CD4-positive, alpha-beta memory T cell (primary cell): ENCODE results near the gene ZNF17. TPM values are rescaled to one million over a fixed set of nuclear protein-coding genes. Genes with fewer than 3 reads are reported as not detected.
A peak's percentile ranks its signal among the peaks of the same experiment; 100 is the strongest.

Experiments
- CTCF ChIA-PET: fragments of 350-600 bp; sonication (Branson Sonifier 250); formaldehyde crosslinking; loops from one replicate; lab custom pipeline; 2021; ENCODE audit warnings: inconsistent platforms; ENCODE audit not compliant: partially characterized antibody; lab: Charles Lee
- POLR2A ChIA-PET: fragments of 350-600 bp; sonication (Branson Sonifier 250); formaldehyde crosslinking; loops from one replicate; lab custom pipeline; 2021; ENCODE audit not compliant: partially characterized antibody; lab: Charles Lee
- DNase-seq, 5 donors: peaks; one replicate each; pipeline versions ENCODE4 v3.0.0 to v3.0.0-alpha.2; 2020 to 2022; ENCODE audit warnings: mixed read lengths in 1 of 5
- H3K27ac ChIP-seq: one replicate; pipeline ENCODE4 v1.7.0; 2013; ENCODE audit warnings: low read depth, low read length
- H3K27me3 ChIP-seq: 2 replicates; pipeline ENCODE4 v1.7.0; 2013; ENCODE audit warnings: mild to moderate bottlenecking, low read length, moderate library complexity; ENCODE audit not compliant: insufficient read depth
- H3K36me3 ChIP-seq: 2 replicates; pipeline ENCODE4 v1.7.0; 2013; ENCODE audit warnings: mild to moderate bottlenecking, low read length, moderate library complexity; ENCODE audit not compliant: insufficient read depth
- H3K4me1 ChIP-seq: 2 replicates; pipeline ENCODE4 v1.7.0; 2013; ENCODE audit warnings: mild to moderate bottlenecking, low read length, moderate library complexity; ENCODE audit not compliant: insufficient read depth
- H3K4me3 ChIP-seq, 2 donors: one replicate each; pipeline ENCODE4 v1.7.0; 2013; ENCODE audit warnings: low read length in 2 of 2, mild to moderate bottlenecking in 1 of 2
- H3K9me3 ChIP-seq, 2 donors: one replicate each; pipeline ENCODE4 v1.7.0; 2013; ENCODE audit warnings: low read length in 2 of 2, control low read depth in 1 of 2; ENCODE audit not compliant: control insufficient read depth in 1 of 2
- H3K27ac Mint-ChIP-seq, 7 donors: one replicate each; pipeline ENCODE4 v1.8.0; 2020 to 2021; ENCODE audit warnings: mixed read lengths in 7 of 7, mild to moderate bottlenecking in 6 of 7, inconsistent platforms in 3 of 7, moderate library complexity in 3 of 7
- H3K27me3 Mint-ChIP-seq, 2 donors: one replicate each; pipeline ENCODE4 v1.8.0; 2020 to 2021; ENCODE audit warnings: mixed read lengths in 2 of 2
- H3K36me3 Mint-ChIP-seq, 2 donors: one replicate each; pipeline ENCODE4 v1.8.0; 2020 to 2021; ENCODE audit warnings: mixed read lengths in 2 of 2, inconsistent platforms in 1 of 2, mild to moderate bottlenecking in 1 of 2
- H3K4me1 Mint-ChIP-seq, 4 donors: one replicate each; pipeline ENCODE4 v1.8.0; 2020 to 2021; ENCODE audit warnings: mixed read lengths in 4 of 4, mild to moderate bottlenecking in 1 of 4
- H3K4me3 Mint-ChIP-seq, 8 donors: one replicate each; pipeline ENCODE4 v1.8.0; 2020 to 2021; ENCODE audit warnings: mixed read lengths in 8 of 8, mild to moderate bottlenecking in 7 of 8, moderate library complexity in 6 of 8, inconsistent platforms in 3 of 8
- H3K9me3 Mint-ChIP-seq, 8 donors: one replicate each; pipeline ENCODE4 v1.8.0; 2020 to 2021; ENCODE audit warnings: mixed read lengths in 8 of 8, mild to moderate bottlenecking in 5 of 8, inconsistent platforms in 3 of 8, moderate library complexity in 1 of 8
- intact Hi-C: fragments of 100-400 bp; cut with micrococcal nuclease; formaldehyde crosslinking; loops from one replicate; pipeline ENCODE4 v1.15.1; 2023
- polyA plus RNA-seq, 2 donors: library from polyadenylated mRNA; unstranded; fragments of 300-500 nt; fragmentation: Illumina TruSeq; gene quantifications; one replicate each; pipeline ENCODE4 v1.2.3, GENCODE V29; 2021
- total RNA-seq, 2 experiments: library from RNA; stranded (reverse); gene quantifications; one replicate each; pipeline ENCODE4 v1.2.3, GENCODE V29; 2021

The ZNF17 gene
- total RNA-seq, result 10 to 100 TPM; 28.3 to 29.9 TPM
- polyA plus RNA-seq, result 1 to 10 TPM; 3.6 to 9.5 TPM

- H3K27ac Mint-ChIP-seq, result peak within 1 kb of the TSS; percentile 79 to 95 (median 94)
- peaks cover 20% of the 10 kb centered on the region for H3K36me3 ChIP-seq
- H3K27ac ChIP-seq, result peak within 1 kb of the TSS; percentile 73
- peaks cover 16% of the 10 kb centered on the region for H3K4me1 ChIP-seq
- H3K9me3 ChIP-seq, result no peaks in the 10 kb centered on the region
- peaks cover 0 to 14% (median 12%) of the 10 kb centered on the region in 8 donors for H3K9me3 Mint-ChIP-seq
- H3K27me3 Mint-ChIP-seq, result no peaks in the 10 kb centered on the region
- peak; percentile 85 to 95 (median 90) for DNase-seq
- peak within 1 kb of the TSS; percentile 92 to 97 (median 96) for H3K4me3 Mint-ChIP-seq
- peak within 1 kb of the TSS; percentile 49 to 90 for H3K4me3 ChIP-seq
- POLR2A ChIA-PET, result interaction anchor here (0.7 to 2.0 kb wide), 3 partner anchors 22 to 1109 kb away, joined by 3 to 5 read pairs (median 5); partner anchors contain the start of genes ZBTB45, ZNF548 and ZNF749
- CTCF ChIA-PET, result no interaction called here
- H3K4me1 Mint-ChIP-seq, result peaks cover 23 to 42% (median 29%) of the 10 kb centered on the region in 4 donors
- peaks cover 34 to 37% of the 10 kb centered on the region in 2 donors for H3K36me3 Mint-ChIP-seq
- no peaks in the 10 kb centered on the region for H3K27me3 ChIP-seq
- intact Hi-C loops, result loop anchor here (1.0 kb wide), 11 partner anchors 22 to 744 kb away; partner anchors contain the start of genes TRAPPC2B, ZNF134, ZNF211 and ZNF329
These were observed at the start of gene ZNF17 for GRCh38 chr19:57410877-57411671. Gene ZNF17, plus strand, starts transcription at chr19:57411161. Its CDS starts 2,455 bp downstream, at chr19:57413616.

DNA sequence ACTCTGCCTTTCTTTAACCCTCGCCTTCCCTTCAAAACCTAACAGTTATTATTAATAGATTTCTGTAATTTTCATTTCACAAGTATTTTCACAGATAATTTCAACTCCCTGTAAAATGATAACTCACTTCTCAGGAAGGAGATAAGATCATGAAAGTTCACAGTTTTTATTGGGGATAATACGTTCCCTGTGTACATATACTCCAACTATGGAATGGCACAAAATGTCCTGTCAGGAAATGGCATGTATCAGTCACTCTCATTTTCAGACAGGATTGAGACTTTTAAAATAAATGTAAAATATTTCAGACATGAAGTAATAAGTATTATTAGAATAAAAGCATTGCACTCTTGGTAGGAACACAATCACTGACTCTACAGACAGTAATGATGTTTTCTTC is 48.5 kb upstream of the ZNF17 start:
- H3K4me1 Mint-ChIP-seq, result peaks cover 12 to 18% (median 16%) of the 10 kb centered on the region in 4 donors
- H3K27me3 Mint-ChIP-seq, result peaks cover 0 to 2% of the 10 kb centered on the region in 2 donors
- peaks cover 12% of the 10 kb centered on the region for H3K4me1 ChIP-seq
- peak overlapping the region; percentile 76 for H3K27ac ChIP-seq
- H3K4me3 ChIP-seq, result peak overlapping the region; percentile 51 to 70
- H3K27ac Mint-ChIP-seq, result peak overlapping the region; percentile 97 to 99 (median 99)
- H3K27me3 ChIP-seq, result no peaks in the 10 kb centered on the region
- ChIA-PET POLR2A (interaction anchor here (0.8 to 2.3 kb wide), 5 partner anchors 9 to 555 kb away, joined by 3 to 15 read pairs (median 7); partner anchors contain the start of genes ZNF304, ZNF548 and ZNF805), CTCF (interaction anchor here (1.3 kb wide), 1 partner anchor 44 kb away, joined by 3 read pairs; no protein-coding TSS in a partner anchor)
- H3K9me3 ChIP-seq, result peaks cover 0 to 22% of the 10 kb centered on the region in 2 donors
- peak overlapping the region in 5 of 8 donors; percentile 92 to 95 (median 93) for H3K4me3 Mint-ChIP-seq
- no peaks in the 10 kb centered on the region for H3K36me3 ChIP-seq
- H3K9me3 Mint-ChIP-seq, result peaks cover 0 to 75% (median 50%) of the 10 kb centered on the region in 8 donors
- DNase-seq, result no peak
- intact Hi-C loops, result loop anchor here (2.0 kb wide), 2 partner anchors 216 to 640 kb away; partner anchors contain the start of genes ZNF416 and ZNF606
- peaks cover 41 to 42% of the 10 kb centered on the region in 2 donors for H3K36me3 Mint-ChIP-seq

DNA sequence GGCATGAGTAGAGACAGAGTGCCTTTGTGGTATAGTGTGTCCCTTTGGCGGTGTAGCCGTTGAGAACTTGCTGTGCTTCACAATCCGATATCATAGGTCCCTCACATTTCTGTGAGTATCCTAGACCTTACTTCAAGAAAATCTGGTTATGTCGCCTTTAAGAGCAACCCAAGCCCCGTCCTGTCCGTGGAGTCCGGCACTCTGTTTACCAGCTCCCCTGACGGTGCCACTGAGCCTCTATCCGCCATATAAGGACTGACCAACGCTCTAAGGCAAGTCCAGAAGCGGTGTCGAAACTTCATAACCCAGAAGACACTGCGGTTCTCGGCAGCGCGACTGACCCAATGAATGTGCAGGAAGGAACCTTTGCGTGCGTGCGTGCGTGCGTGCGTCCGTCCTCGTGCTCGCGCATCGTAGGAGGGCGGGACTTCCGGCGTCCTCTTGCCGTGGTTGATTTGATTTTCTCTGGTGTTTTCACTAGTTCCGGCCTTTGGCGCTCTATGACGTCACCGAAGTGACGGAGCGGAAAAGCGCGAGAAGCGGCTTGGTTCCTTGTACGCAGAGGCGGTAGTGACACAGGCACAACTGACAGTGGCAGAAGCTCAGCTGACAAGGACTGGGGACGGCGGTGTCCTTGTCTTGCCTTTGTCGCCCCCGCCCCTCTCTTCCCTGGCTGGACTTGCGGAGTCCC is 47.8 kb upstream of the ZNF17 start, which contains the start of the genes TRAPPC2B and ZNF547:
Gene TRAPPC2B (plus strand): TSS at position 555 of the 691 bp plus-strand sequence. CDS start 1,283 bp downstream, outside the sequence.
Gene ZNF547 (plus strand): TSS at position 555 of the 691 bp plus-strand sequence. CDS start 5,005 bp downstream, outside the sequence.
- peaks cover 12 to 18% (median 16%) of the 10 kb centered on the region in 4 donors for H3K4me1 Mint-ChIP-seq
- H3K4me3 ChIP-seq, result peak within 1 kb of the TSS; percentile 51 to 70
- H3K9me3 ChIP-seq, result peaks cover 0 to 15% of the 10 kb centered on the region in 2 donors
- ChIA-PET POLR2A (interaction anchor here (0.8 to 2.3 kb wide), 7 partner anchors 9 to 554 kb away, joined by 3 to 15 read pairs (median 5); partner anchors contain the start of genes ZIK1, ZNF264, ZNF304 and ZNF548), CTCF (interaction anchor here (1.0 to 1.3 kb wide), 2 partner anchors 26 to 44 kb away, joined by 3 read pairs; partner anchors contain the start of gene ZNF548)
- H3K27me3 Mint-ChIP-seq, result peaks cover 0 to 2% of the 10 kb centered on the region in 2 donors
- peak within 1 kb of the TSS; percentile 76 for H3K27ac ChIP-seq
- no peaks in the 10 kb centered on the region for H3K36me3 ChIP-seq
- H3K9me3 Mint-ChIP-seq, result peaks cover 0 to 72% (median 44%) of the 10 kb centered on the region in 8 donors
- peak within 1 kb of the TSS; percentile 97 to 99 (median 99) for H3K27ac Mint-ChIP-seq
- no peaks in the 10 kb centered on the region for H3K27me3 ChIP-seq
- H3K4me1 ChIP-seq, result peaks cover 12% of the 10 kb centered on the region
- intact Hi-C loops, result loop anchor here (1.0 to 2.0 kb wide), 8 partner anchors 12 to 640 kb away; partner anchors contain the start of genes ZNF17, ZNF304, ZNF416 and ZNF460
- DNase-seq, result peak; percentile 97 to 99 (median 99)
- peak within 1 kb of the TSS; percentile 92 to 97 (median 94) for H3K4me3 Mint-ChIP-seq
- H3K36me3 Mint-ChIP-seq, result peaks cover 43 to 47% of the 10 kb centered on the region in 2 donors

DNA sequence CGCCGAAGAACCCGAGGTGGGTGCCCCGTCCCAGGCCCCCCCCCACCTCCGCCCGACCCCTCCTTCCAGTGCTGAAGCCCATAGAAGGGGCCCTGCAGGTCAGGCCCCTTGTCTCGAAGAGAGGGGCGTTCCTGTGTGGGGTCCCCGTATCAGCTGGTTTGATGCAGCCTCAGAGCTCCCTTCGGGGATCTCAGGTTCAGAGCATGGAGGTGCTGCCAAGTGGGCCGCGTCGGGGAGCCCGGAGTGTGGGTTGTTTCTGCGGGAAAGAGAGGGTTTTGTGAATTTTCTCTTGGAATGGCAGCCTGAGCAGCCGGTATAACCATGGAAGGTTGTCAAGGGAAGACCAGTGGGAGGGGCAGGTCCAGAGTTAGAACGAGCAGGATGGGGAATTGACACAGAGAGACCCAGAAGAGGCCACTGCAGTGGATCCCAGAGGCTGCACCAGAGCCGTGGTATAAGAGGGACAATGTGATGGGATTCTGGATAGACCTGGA is 47.2 kb upstream of the ZNF17 start:
- DNase-seq, result no peak
- CTCF ChIA-PET, result interaction anchor here (1.0 to 1.3 kb wide), 2 partner anchors 26 to 43 kb away, joined by 3 read pairs; partner anchors contain the start of gene ZNF548

GRCh38 chr19:57366776-57367175 is 44.2 kb upstream of the ZNF17 start:
- no peaks in the 10 kb centered on the region for H3K27me3 ChIP-seq
- peaks cover 14 to 18% (median 16%) of the 10 kb centered on the region in 4 donors for H3K4me1 Mint-ChIP-seq
- no peak overlapping the region for H3K27ac ChIP-seq
- CTCF ChIA-PET, result no interaction called here
- intact Hi-C loops, result no loop called here
- H3K27ac Mint-ChIP-seq, result peak overlapping the region in 1 of 7 donors; percentile 46
- H3K4me3 ChIP-seq, result no peak overlapping the region
- peaks cover 2% of the 10 kb centered on the region for H3K36me3 ChIP-seq
- POLR2A ChIA-PET, result no interaction called here
- peaks cover 2 to 65% (median 30%) of the 10 kb centered on the region in 8 donors for H3K9me3 Mint-ChIP-seq
- peak overlapping the region in 1 of 8 donors; percentile 54 for H3K4me3 Mint-ChIP-seq
- no peak for DNase-seq
- peaks cover 53 to 63% of the 10 kb centered on the region in 2 donors for H3K36me3 Mint-ChIP-seq
- peaks cover 12% of the 10 kb centered on the region for H3K4me1 ChIP-seq
- H3K27me3 Mint-ChIP-seq, result peaks cover 0 to 2% of the 10 kb centered on the region in 2 donors
- peaks cover 0 to 5% of the 10 kb centered on the region in 2 donors for H3K9me3 ChIP-seq

More for the DNA sequence above, 47.2 kb upstream of the ZNF17 start:
- Histone ChIP-seq H3K27me3 (no peaks in the 10 kb centered on the region), H3K36me3 (no peaks in the 10 kb centered on the region), H3K27ac (peak overlapping the region; percentile 76), H3K4me3 (peak overlapping the region; percentile 51 to 70), H3K9me3 (peaks cover 0 to 9% of the 10 kb centered on the region in 2 donors), H3K4me1 (peaks cover 12% of the 10 kb centered on the region)
- POLR2A ChIA-PET, result interaction anchor here (1.1 to 2.3 kb wide), 6 partner anchors 10 to 221 kb away, joined by 3 to 15 read pairs (median 6); partner anchors contain the start of genes ZIK1, ZNF264, ZNF304 and ZNF548
- peaks cover 0 to 2% of the 10 kb centered on the region in 2 donors for H3K27me3 Mint-ChIP-seq
- H3K4me3 Mint-ChIP-seq, result peak overlapping the region; percentile 92 to 97 (median 94)
- H3K27ac Mint-ChIP-seq, result peak overlapping the region; percentile 97 to 99 (median 99)
- peaks cover 42 to 47% of the 10 kb centered on the region in 2 donors for H3K36me3 Mint-ChIP-seq
- peaks cover 12 to 18% (median 16%) of the 10 kb centered on the region in 4 donors for H3K4me1 Mint-ChIP-seq
- H3K9me3 Mint-ChIP-seq, result peaks cover 2 to 71% (median 39%) of the 10 kb centered on the region in 8 donors
- intact Hi-C loops, result loop anchor here (1.0 to 2.0 kb wide), 8 partner anchors 12 to 639 kb away; partner anchors contain the start of genes ZNF17, ZNF304, ZNF416 and ZNF460

DNA sequence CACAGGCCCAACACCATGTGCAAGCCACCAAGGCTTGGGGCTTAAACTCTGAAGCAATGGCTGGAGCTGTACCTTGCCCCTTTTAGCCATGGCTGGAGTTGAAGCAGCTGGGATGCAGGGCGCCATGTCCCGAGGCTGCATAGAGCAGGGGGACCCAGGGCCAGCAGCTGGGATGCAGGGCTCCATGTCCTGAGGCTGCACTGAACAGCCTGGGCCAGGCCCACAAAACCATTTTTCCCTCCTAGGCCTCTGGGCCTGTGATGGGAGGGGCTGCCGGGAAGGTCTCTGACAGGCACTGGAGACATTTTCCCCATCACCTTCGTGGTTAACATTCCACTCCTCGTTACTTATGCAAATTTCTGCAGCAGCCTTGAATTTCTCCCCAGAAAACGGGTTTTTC is 36.8 kb upstream of the ZNF17 start:
- DNase-seq, result no peak
- H3K36me3 ChIP-seq, result peaks cover 13% of the 10 kb centered on the region
- no peak overlapping the region for H3K4me3 ChIP-seq
- Mint-ChIP-seq H3K4me3 (no peak overlapping the region), H3K9me3 (peaks cover 0 to 83% (median 56%) of the 10 kb centered on the region in 8 donors), H3K27me3 (no peaks in the 10 kb centered on the region), H3K27ac (no peak overlapping the region), H3K4me1 (peaks cover 0 to 3% (median 2%) of the 10 kb centered on the region in 4 donors), H3K36me3 (peaks cover 80 to 85% of the 10 kb centered on the region in 2 donors)
- peaks cover 10 to 29% of the 10 kb centered on the region in 2 donors for H3K9me3 ChIP-seq
- H3K4me1 ChIP-seq, result no peaks in the 10 kb centered on the region
- POLR2A ChIA-PET, result no interaction called here
- no peak overlapping the region for H3K27ac ChIP-seq
- intact Hi-C loops, result no loop called here
- no peaks in the 10 kb centered on the region for H3K27me3 ChIP-seq
- CTCF ChIA-PET, result no interaction called here
